CD4-positive, alpha-beta T cell treated with Interleukin-6 for 4 hours (primary cell): ENCODE measurements around the gene CYP3A4.
"Not testable (repeated sequence)": the region's sequence is repeated elsewhere in the genome, so short reads cannot be mapped to it uniquely, and the experiment has no call there.

Experiments used
- DNase-seq: peaks from one replicate; pipeline ENCODE4 v3.0.0-alpha.2; 2020; ENCODE audit warnings: mixed read lengths

The CYP3A4 gene

GRCh38 chr7:99784007-99784406 lies at the start of gene CYP3A4:
Gene CYP3A4 (minus strand): TSS chr7:99784184. CDS start chr7:99784081, 103 bp downstream.
- no peak for DNase-seq

GRCh38 chr7:99833289-99833877 lies 49.4 kb upstream of the CYP3A4 start:
- DNase-seq = no peak

GRCh38 chr7:99831595-99831994 lies 47.6 kb upstream of the CYP3A4 start:
- DNase-seq = no peak

- no peak for DNase-seq
Measured at GRCh38 chr7:99829524-99830160, 45.7 kb upstream of the CYP3A4 start.

- no peak for DNase-seq
Measured at GRCh38 chr7:99828811-99829210, 44.8 kb upstream of the CYP3A4 start.

- no peak for DNase-seq
Measured at GRCh38 chr7:99827040-99827778, 43.2 kb upstream of the CYP3A4 start.

- no peak for DNase-seq
Measured at GRCh38 chr7:99825873-99826272, 41.9 kb upstream of the CYP3A4 start.

GRCh38 chr7:99825452-99825851 lies 41.5 kb upstream of the CYP3A4 start:
- DNase-seq = no peak

GRCh38 chr7:99824091-99824490 lies 40.1 kb upstream of the CYP3A4 start:
- no peak for DNase-seq

- no peak for DNase-seq
Measured at GRCh38 chr7:99822731-99823718, 39.0 kb upstream of the CYP3A4 start.

GRCh38 chr7:99820408-99821027 lies 36.5 kb upstream of the CYP3A4 start:
- no peak for DNase-seq

GRCh38 chr7:99808766-99809165 lies 24.8 kb upstream of the CYP3A4 start:
- no peak for DNase-seq

- no peak for DNase-seq
Measured at GRCh38 chr7:99806839-99807478, 23.0 kb upstream of the CYP3A4 start.

- no peak for DNase-seq
Measured at GRCh38 chr7:99805641-99806040, 21.7 kb upstream of the CYP3A4 start.

- DNase-seq = not testable (repeated sequence)
Measured at GRCh38 chr7:99803118-99803517, 19.1 kb upstream of the CYP3A4 start.

- DNase-seq = not testable (repeated sequence)
Measured at GRCh38 chr7:99801407-99801806, 17.4 kb upstream of the CYP3A4 start.

GRCh38 chr7:99798972-99799371 lies 15.0 kb upstream of the CYP3A4 start:
- no peak for DNase-seq

GRCh38 chr7:99795864-99796263 lies 11.9 kb upstream of the CYP3A4 start:
- DNase-seq = not testable (repeated sequence)

GRCh38 chr7:99794585-99795502 lies 10.9 kb upstream of the CYP3A4 start:
- DNase-seq = no peak

GRCh38 chr7:99793443-99793842 lies 9.5 kb upstream of the CYP3A4 start:
- DNase-seq = no peak

GRCh38 chr7:99792967-99793366 lies 9.0 kb upstream of the CYP3A4 start:
- no peak for DNase-seq
